Stimulated activated CD8-positive, alpha-beta memory T cell treated with anti-CD3 and anti-CD28 coated beads, Interleukin-7, amount 100 ng/mL, for 1 hour (primary cell): Measurements from ENCODE around the gene RPGRIP1L.

ENCODE experiments used
- DNase-seq, 2 donors: peaks; one replicate each; pipeline ENCODE4 v3.0.0-alpha.2; 2020; ENCODE audit warnings: low read depth in 2 of 2

The RPGRIP1L gene

GRCh38 chr16:53703590-53704444, at the start of gene RPGRIP1L, which contains the start of gene FTO:
TSS of gene RPGRIP1L (minus strand) at chr16:53703859. CDS start at chr16:53700723, 3,136 bp downstream.
TSS of gene FTO (plus strand) at chr16:53704156.
- DNase-seq, result peak; percentile 85 to 93

DNA sequence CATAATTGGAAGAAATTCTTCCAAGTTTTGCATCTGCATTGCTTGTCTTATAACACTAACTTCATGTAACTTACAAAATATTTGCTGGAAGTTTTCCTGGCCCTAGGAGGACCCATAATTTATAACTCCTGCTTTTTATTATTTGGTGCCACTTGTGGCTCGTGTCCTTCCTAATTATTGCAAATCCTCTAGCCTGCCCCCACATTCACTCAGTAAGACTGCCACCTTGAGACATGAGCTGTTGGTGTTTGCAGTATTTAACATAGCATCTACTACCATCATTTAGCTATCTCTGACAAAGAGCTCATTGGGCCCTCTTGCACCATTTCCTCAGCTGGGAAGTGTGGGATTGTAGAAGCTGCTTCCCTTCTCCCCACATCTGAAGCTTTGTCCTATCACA, 49.8 kb upstream of the RPGRIP1L start:
- no peak for DNase-seq

- no peak for DNase-seq
These were observed 48.9 kb upstream of the RPGRIP1L start for GRCh38 chr16:53752560-53752959.

DNA sequence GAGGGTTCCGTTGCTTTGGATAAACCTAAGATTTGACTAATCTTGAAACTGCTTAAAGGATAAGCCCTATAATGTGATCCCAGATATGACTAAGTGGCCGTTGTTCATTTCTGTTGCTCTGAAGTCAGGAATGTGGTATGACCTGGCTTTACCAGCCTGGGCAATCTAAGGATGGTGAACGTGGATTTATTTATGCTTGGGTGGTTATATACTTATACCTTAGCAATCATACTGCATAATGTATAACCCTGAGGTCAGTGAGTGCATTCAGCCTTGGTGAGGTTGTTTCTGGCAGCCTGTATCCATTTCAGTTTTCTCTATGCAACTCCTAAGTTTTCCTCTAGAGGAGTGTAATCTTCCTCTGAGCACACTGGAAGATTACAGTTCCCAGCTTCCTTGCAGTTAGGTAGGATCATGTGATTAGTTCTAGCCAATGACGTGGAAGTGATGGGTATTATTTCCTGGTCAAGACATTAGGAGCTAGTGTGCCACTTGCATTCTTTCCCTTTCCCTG, 42.2 kb upstream of the RPGRIP1L start:
- no peak for DNase-seq

GRCh38 chr16:53745086-53745485, 41.4 kb upstream of the RPGRIP1L start:
- DNase-seq, result no peak

DNA sequence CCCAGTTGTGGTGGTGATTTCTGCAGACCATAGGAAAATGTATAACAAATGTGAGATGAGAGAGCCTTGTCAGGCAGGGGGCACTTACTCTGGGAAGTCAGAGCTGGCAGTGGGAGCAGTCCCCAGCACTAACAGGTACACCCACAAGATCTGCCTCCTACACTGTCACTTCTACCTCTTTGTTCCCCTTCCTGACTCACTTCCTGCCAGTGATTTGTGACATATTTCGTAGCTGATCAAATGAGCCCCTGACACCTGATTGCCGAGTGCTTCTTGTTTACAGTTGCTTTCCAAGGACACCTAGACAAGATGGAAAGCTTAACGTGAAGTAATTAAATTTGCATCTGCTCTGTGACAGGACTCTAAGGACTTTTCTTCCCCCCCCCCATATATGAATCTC, 40.8 kb upstream of the RPGRIP1L start:
- no peak for DNase-seq

DNA sequence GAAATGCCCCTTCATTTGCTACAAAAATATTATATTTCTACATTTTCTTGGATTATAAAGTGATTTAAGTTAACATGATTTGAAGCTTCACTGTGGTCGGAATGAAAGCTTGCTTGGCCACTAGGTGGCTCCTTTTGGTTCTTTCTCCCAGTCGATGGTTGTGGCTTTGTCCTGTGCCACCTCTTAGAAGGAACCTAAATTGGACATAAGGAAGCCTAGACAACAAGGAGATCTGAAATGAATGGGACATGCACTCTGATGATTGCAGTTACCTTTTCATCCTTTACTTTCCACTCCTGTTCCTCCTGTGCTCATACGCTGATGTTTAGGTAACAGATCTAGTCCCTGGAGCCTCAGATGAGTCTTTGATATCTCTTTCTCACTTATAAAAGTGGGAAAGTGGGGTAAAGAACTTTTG, 39.5 kb upstream of the RPGRIP1L start:
- no peak for DNase-seq

GRCh38 chr16:53741546-53741945, 37.9 kb upstream of the RPGRIP1L start:
- DNase-seq, result no peak

DNA sequence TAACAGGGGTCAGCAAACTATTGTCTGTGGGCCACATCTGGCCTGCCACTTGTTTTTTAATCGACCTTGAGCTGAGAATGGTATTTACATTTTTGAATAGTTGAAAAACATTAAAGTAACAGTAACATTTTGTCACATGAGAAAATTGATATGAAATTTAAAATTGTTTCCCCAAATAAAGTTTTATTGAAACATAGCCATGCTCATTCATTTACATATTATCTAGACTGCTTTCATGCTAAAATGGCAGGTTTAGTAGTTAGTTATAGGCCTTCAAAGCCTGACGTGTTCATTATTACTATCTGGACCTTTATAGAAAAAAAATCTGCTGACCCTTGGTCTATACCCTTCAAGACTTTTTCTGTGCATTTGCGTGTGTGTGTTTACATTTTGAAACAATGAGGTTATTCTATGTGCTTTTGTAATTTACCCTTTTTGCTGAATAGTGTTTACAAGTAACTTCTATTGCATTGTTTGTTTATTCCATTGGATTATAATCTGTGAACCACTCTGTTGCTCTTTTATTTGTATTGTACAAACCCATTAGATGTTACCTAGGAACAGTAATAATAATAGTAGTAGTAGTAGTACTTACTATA, 37.4 kb upstream of the RPGRIP1L start:
- DNase-seq, result no peak

- DNase-seq, result no peak
These were observed 36.8 kb upstream of the RPGRIP1L start for GRCh38 chr16:53740476-53740875.

DNA sequence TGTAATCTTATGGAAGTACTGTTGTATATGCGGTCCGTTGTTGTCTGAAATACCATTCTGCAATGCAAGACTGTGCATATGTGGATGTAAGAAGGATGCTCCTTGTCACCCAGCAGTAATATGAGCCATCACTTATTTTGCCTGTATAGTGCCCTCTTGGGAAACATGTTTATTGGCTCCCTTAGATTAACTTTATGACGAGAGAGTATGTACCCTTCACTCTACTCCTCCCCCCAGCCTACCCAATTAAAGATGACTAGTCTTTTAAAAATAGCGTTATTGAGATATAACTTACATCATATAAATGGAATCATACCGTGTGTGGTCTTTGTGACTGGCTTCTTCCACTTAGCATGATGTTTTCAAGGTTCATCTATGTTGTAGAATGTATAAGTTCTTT, 33.9 kb upstream of the RPGRIP1L start:
- no peak for DNase-seq

DNA sequence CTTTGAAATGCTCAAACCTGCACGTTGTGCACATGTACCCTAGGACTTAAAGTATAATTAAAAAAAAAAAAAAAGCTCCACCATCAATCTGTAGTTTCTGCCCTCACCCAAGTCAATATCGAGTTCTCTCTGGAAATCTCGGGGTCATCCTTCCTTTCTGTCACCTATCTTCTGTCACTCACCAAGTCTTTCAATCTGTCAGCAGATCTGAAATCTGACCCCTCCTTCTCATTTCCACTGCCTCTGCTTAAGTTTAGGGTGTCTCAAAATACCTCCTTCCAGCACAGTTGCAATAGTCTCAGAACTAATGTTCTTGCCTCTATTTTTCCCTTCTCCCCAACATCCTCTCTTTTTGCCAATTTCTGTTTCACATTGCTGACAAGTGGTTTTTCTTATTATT, 32.6 kb upstream of the RPGRIP1L start:
- DNase-seq, result no peak

GRCh38 chr16:53734908-53735307, 31.2 kb upstream of the RPGRIP1L start:
- DNase-seq, result no peak

DNA sequence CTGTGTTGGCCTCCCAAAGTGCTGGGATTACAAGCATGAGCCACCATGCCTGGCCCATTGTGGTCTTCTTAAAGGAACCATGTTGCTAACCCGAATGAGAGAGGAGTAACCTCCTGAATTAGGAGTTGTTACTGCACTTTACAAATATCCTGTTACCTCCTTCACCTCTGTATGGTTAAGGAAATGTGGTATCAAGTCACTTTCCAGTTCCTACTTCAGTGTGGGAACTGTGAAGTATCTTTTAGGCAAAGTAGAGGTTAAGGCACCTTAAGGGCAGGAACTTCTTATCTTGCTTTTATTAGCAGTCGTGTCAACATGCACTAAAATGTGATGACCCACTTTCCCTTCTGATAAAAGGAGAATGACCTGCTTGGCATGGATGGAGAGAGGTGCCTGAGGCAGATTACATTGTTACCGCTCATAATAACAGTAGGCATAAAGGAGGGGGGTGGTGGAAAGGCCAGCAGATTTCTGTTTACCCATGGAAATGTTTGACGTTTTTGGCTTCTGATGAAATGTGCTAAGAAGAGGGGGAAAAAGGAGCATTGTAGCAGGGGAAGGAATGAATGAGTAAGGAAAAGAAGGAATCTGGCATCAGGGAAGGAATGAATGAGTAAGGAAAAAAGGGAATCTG, 28.8 kb upstream of the RPGRIP1L start:
- no peak for DNase-seq

DNA sequence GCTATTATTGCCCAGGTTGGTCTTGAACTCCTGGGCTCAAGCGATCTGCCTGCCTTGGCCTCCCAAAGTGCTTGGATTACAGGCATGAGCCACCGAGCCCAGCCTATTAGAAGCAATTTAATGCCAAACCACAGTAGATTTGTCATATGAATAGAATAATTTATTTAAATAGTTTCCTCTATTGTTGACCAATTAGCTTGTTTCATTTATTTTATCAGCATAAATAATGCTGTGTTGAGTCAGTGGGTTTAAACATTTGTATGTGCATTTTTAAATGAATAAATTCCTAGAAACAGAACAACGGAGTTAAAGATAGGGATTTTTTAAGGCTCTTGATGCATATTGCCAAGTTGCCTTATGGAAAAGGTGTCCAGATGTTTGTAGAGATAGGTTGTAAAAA, 27.0 kb upstream of the RPGRIP1L start:
- DNase-seq, result no peak

GRCh38 chr16:53726625-53727024, 23.0 kb upstream of the RPGRIP1L start:
- DNase-seq, result no peak

DNA sequence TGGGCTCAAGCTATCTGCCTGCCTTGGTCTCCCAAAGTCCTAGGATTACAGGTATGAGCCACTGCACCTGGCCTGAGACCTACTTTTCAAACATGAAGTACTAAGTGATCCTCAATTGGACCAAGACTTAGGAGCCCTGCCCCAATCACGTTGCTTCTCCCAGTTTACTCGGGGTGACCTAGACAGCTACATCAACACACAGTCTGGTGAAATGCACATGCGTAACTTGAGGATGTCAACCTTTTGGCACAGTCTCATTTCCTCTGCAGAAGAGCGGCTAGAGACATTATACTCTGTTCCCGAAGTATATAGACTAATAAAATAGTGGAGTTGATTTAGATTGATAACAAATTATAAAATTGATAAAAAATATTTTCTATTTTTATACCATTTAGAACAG, 17.4 kb upstream of the RPGRIP1L start:
- DNase-seq, result no peak

GRCh38 chr16:53717577-53717976, 13.9 kb upstream of the RPGRIP1L start:
- no peak for DNase-seq

- no peak for DNase-seq
These were observed 11.3 kb upstream of the RPGRIP1L start for GRCh38 chr16:53715023-53715384.

- DNase-seq, result no peak
These were observed 10.8 kb upstream of the RPGRIP1L start for GRCh38 chr16:53714205-53715022.

GRCh38 chr16:53713403-53714204, 9.9 kb upstream of the RPGRIP1L start:
- no peak for DNase-seq
